ENCODE measurements around the gene SCRN1.

GRCh38 chr7:30005464-30005863, 15.9 kb upstream of the SCRN1 start:
- TF ChIP-seq, protein P1, sequence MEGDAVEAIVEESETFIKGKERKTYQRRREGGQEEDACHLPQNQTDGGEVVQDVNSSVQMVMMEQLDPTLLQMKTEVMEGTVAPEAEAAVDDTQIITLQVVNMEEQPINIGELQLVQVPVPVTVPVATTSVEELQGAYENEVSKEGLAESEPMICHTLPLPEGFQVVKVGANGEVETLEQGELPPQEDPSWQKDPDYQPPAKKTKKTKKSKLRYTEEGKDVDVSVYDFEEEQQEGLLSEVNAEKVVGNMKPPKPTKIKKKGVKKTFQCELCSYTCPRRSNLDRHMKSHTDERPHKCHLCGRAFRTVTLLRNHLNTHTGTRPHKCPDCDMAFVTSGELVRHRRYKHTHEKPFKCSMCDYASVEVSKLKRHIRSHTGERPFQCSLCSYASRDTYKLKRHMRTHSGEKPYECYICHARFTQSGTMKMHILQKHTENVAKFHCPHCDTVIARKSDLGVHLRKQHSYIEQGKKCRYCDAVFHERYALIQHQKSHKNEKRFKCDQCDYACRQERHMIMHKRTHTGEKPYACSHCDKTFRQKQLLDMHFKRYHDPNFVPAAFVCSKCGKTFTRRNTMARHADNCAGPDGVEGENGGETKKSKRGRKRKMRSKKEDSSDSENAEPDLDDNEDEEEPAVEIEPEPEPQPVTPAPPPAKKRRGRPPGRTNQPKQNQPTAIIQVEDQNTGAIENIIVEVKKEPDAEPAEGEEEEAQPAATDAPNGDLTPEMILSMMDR (conservative IDR thresholded peaks at IDR 0.05 in 1 of 2, IDR thresholded peaks at IDR 0.05 in 1 of 2; ENCODE audit: low read depth in 1 of 2, low read length in 2 of 2) = no peak
- no peak for TF ChIP-seq EZH2 (IDR thresholded peaks at IDR 0.05; ENCODE audit: low read length, missing control alignments)

Measured in fibroblast of lung (primary cell).